GM19455 (cell line): Measurements from ENCODE around the gene SEZ6L.

Source experiments
- ATAC-seq: cut with Tn5 transposase; IDR thresholded peaks from one replicate; pipeline ENCODE4 v1.9.1; 2021; ENCODE audit not compliant: unreplicated experiment

Gene SEZ6L

GRCh38 chr22:26239581-26239980 is 70.3 kb downstream of the SEZ6L start:
- ATAC-seq: no peak

GRCh38 chr22:26241361-26241760 is 72.1 kb downstream of the SEZ6L start:
- ATAC-seq: no peak

- ATAC-seq: no peak
Measured at GRCh38 chr22:26245001-26245400, 75.7 kb downstream of the SEZ6L start.

- ATAC-seq: no peak
Measured at GRCh38 chr22:26246552-26246951, 77.3 kb downstream of the SEZ6L start.

GRCh38 chr22:26251869-26252268 is 82.6 kb downstream of the SEZ6L start:
- ATAC-seq: no peak

- no peak for ATAC-seq
Measured at GRCh38 chr22:26259510-26259909, 90.2 kb downstream of the SEZ6L start.

- ATAC-seq: no peak
Measured at GRCh38 chr22:26264162-26264561, 94.9 kb downstream of the SEZ6L start.

GRCh38 chr22:26265281-26265680 is 96.0 kb downstream of the SEZ6L start:
- no peak for ATAC-seq

- ATAC-seq: no peak
Measured at GRCh38 chr22:26265909-26266308, 96.6 kb downstream of the SEZ6L start.

- ATAC-seq: no peak
Measured at GRCh38 chr22:26267856-26268255, 98.6 kb downstream of the SEZ6L start.

GRCh38 chr22:26269572-26269971 is 100.3 kb downstream of the SEZ6L start:
- ATAC-seq: no peak

GRCh38 chr22:26271427-26271826 is 102.2 kb downstream of the SEZ6L start:
- ATAC-seq: no peak

- ATAC-seq: no peak
Measured at GRCh38 chr22:26273011-26273675, 103.9 kb downstream of the SEZ6L start.

- ATAC-seq: no peak
Measured at GRCh38 chr22:26276529-26277160, 107.4 kb downstream of the SEZ6L start.

- no peak for ATAC-seq
Measured at GRCh38 chr22:26281941-26282340, 112.7 kb downstream of the SEZ6L start.

GRCh38 chr22:26283330-26283729 is 114.1 kb downstream of the SEZ6L start:
- no peak for ATAC-seq

GRCh38 chr22:26285632-26286031 is 116.4 kb downstream of the SEZ6L start:
- ATAC-seq: no peak

- no peak for ATAC-seq
Measured at GRCh38 chr22:26286091-26286820, 117.0 kb downstream of the SEZ6L start.

GRCh38 chr22:26287382-26288225 is 118.3 kb downstream of the SEZ6L start:
- ATAC-seq: no peak

- no peak for ATAC-seq
Measured at GRCh38 chr22:26289611-26290101, 120.4 kb downstream of the SEZ6L start.
